GM12878 (cell line): ENCODE measurements around the gene FRMD3. TPM values are rescaled to one million over a fixed set of nuclear protein-coding genes. Genes with fewer than 3 reads are reported as not detected.

Experiments used
- ATAC-seq: fragments of 200-7000 bp; cut with Tn5 transposase; 3 replicates; pipeline ENCODE4 v1.9.1; 2020; ENCODE audit warnings: mild to moderate bottlenecking, moderate library complexity
- BruUV-seq: library from RNA; stranded (reverse); fragments of 400-500 nt; replicated peaks from 2 replicates; lab custom pipeline; 2021; lab: Mats Ljungman, UMichigan
- CTCF ChIA-PET: fragments of 300-600 bp; sonication (Branson Sonifier 250); formaldehyde crosslinking; extraction: SDS; loops from one replicate; lab custom pipeline; 2021; ENCODE audit warnings: inconsistent platforms; lab: Yijun Ruan, JAX
- POLR2A ChIA-PET: fragments of 350-600 bp; formaldehyde crosslinking; extraction: SDS; loops from one replicate; lab custom pipeline; 2021; ENCODE audit warnings: inconsistent platforms; lab: Charles Lee
- RAD21 ChIA-PET: fragments of 300-600 bp; sonication (Branson Sonifier 250); formaldehyde crosslinking; loops from one replicate; lab custom pipeline; 2023; ENCODE audit warnings: antibody characterized with exemption; ENCODE audit not compliant: unreplicated experiment; lab: Charles Lee
- SMC1A ChIA-PET: fragments of 300-600 bp; sonication (Branson Sonifier 250); formaldehyde crosslinking; loops from one replicate; lab custom pipeline; 2023; ENCODE audit not compliant: unreplicated experiment, uncharacterized antibody; lab: Charles Lee
- DNase-seq: peaks from one replicate; pipeline ENCODE4 v3.0.0-alpha.2; 2011; ENCODE audit warnings: low read depth, low spot score
- FAIRE-seq: peaks from 3 replicates; lab custom pipeline; 2011; peaks lifted over from hg19 to GRCh38; lab: Jason Lieb, UNC
- H2AFZ ChIP-seq: 2 replicates; pipeline ENCODE4 v1.6.0; 2011; ENCODE audit warnings: low read depth, low read length, control low read depth; ENCODE audit not compliant: control insufficient read depth
- H3K27ac ChIP-seq: 2 replicates; pipeline ENCODE4 v1.5.1; 2011; ENCODE audit warnings: control low read depth; ENCODE audit not compliant: control insufficient read depth, insufficient read depth
- H3K27me3 ChIP-seq, 2 experiments: replicated peaks in 1 of 2; 2 replicates each; pipeline versions ENCODE4 v1.6.0 to v1.6.1; 2011; ENCODE audit warnings: low read length in 1 of 2; ENCODE audit not compliant: control insufficient read depth in 2 of 2, insufficient read depth in 2 of 2
- H3K36me3 ChIP-seq, 2 experiments: 2 replicates each; pipeline ENCODE4 v1.5.1; 2011; ENCODE audit warnings: low read length in 1 of 2; ENCODE audit not compliant: control insufficient read depth in 2 of 2, insufficient read depth in 2 of 2
- H3K4me1 ChIP-seq: 2 replicates; pipeline ENCODE4 v1.6.1; 2011; ENCODE audit warnings: mild to moderate bottlenecking, low read length, moderate library complexity, mixed read lengths; ENCODE audit not compliant: control insufficient read depth, insufficient read depth
- H3K4me2 ChIP-seq: 2 replicates; pipeline ENCODE4 v1.6.0; 2011; ENCODE audit warnings: control low read depth; ENCODE audit not compliant: control insufficient read depth, insufficient read depth
- H3K4me3 ChIP-seq: fragments of 200-600 bp; sonication (generic); 2 replicates; pipeline ENCODE4 v1.5.1; 2016
- H3K79me2 ChIP-seq: 2 replicates; pipeline ENCODE4 v1.6.0; 2011; ENCODE audit warnings: low read length; ENCODE audit not compliant: control insufficient read depth, insufficient read depth
- H3K9ac ChIP-seq: 2 replicates; pipeline ENCODE4 v1.8.0; 2011; ENCODE audit warnings: low read length, control low read depth, mixed read lengths; ENCODE audit not compliant: control insufficient read depth, insufficient read depth
- H3K9me3 ChIP-seq: replicated peaks from 3 replicates; pipeline ENCODE4 v1.5.1; 2011; ENCODE audit warnings: mild to moderate bottlenecking, low read length; ENCODE audit not compliant: control insufficient read depth, insufficient read depth
- H4K20me1 ChIP-seq: 2 replicates; pipeline ENCODE4 v1.6.0; 2011; ENCODE audit not compliant: control insufficient read depth, insufficient read depth
- BCL11A ChIP-seq: IDR thresholded peaks from 2 replicates; pipeline ENCODE4 v1.6.1; 2011; ENCODE audit warnings: low read depth, low read length
- CBFB ChIP-seq: IDR thresholded peaks from 2 replicates; pipeline ENCODE4 v1.6.1; 2016; ENCODE audit warnings: antibody characterized with exemption, low read depth
- HDGF ChIP-seq: fragments of 450-650 bp; IDR thresholded peaks from 2 replicates; pipeline ENCODE4 v1.6.1; 2016; ENCODE audit warnings: antibody characterized with exemption
- IRF5 ChIP-seq: fragments of 450-650 bp; IDR thresholded peaks from 2 replicates; pipeline ENCODE4 v1.6.1; 2017; ENCODE audit warnings: borderline replicate concordance
- NR2C1 ChIP-seq: fragments of 450-650 bp; IDR thresholded peaks from 2 replicates; pipeline ENCODE4 v1.6.1; 2017; ENCODE audit warnings: antibody characterized with exemption, mild to moderate bottlenecking, moderate library complexity
- POU2F2 ChIP-seq: IDR thresholded peaks from 3 replicates; pipeline ENCODE4 v1.6.1; 2011; ENCODE audit warnings: low read depth, mild to moderate bottlenecking, low read length, borderline replicate concordance
- RELA ChIP-seq: fragments of 450-650 bp; IDR thresholded peaks from 2 replicates; pipeline ENCODE4 v1.8.0; 2014; ENCODE audit warnings: borderline replicate concordance; ENCODE audit not compliant: partially characterized antibody
- SIX5 ChIP-seq: IDR thresholded peaks from 2 replicates; pipeline ENCODE4 v1.6.1; 2011; ENCODE audit warnings: mild to moderate bottlenecking, low read depth, low read length, moderate library complexity; ENCODE audit not compliant: severe bottlenecking
- SMARCA5 ChIP-seq: fragments of 450-650 bp; IDR thresholded peaks from 2 replicates; pipeline ENCODE4 v1.6.1; 2017; ENCODE audit warnings: mild to moderate bottlenecking
- SP1 ChIP-seq: IDR thresholded peaks from one replicate; pipeline ENCODE4 v1.6.1; 2011; ENCODE audit warnings: low read depth, low read length
- WGBS: methylation state at CpG from one replicate; pipeline ENCODE4 v1.1.6; 2016; ENCODE audit warnings: low lambda C conversion rate; ENCODE audit not compliant: insufficient replicate concordance, insufficient coverage; ENCODE audit errors: missing lambda C conversion rate; 5-methylcytosine and 5-hydroxymethylcytosine counted together
- in situ Hi-C: fragments of 300-500 bp; cut with MboI; formaldehyde crosslinking; loops from 9 replicates; pipeline ENCODE4 v1.14.3; 2018; ENCODE audit warnings: mixed read lengths
- intact Hi-C: fragments of 100-400 bp; cut with micrococcal nuclease; formaldehyde crosslinking; loops from one replicate; pipeline ENCODE4 v1.14.2; 2022; ENCODE audit not compliant: unreplicated experiment
- polyA plus RNA-seq, 11 experiments: library from polyadenylated mRNA; depleted of rRNA in 4 of 11; unstranded in 6 of 11; stranded (reverse) in 5 of 11; fragments of >200 nt; fragmentation: Nextera tagmentation in 4 of 11; fragmentation: Illumina TruSeq in 1 of 11; extraction: Ambion mirVana in 4 of 11; extraction: Trizol in 1 of 11; gene quantifications; 1 replicate in 1 of 11; 2 replicates in 10 of 11; pipeline versions ENCODE4 v1.2.1 to v1.2.3, GENCODE V29; 2011 to 2016; ENCODE audit warnings: inconsistent platforms in 2 of 11, missing spikeins in 2 of 11, low read depth in 1 of 11
- total RNA-seq, 4 experiments: library from RNA; depleted of rRNA in 3 of 4; stranded (reverse); fragments of >200 nt in 3 of 4; fragmentation: Illumina TruSeq in 1 of 4; extraction: Trizol in 1 of 4; gene quantifications; 2 replicates each; pipeline versions ENCODE4 v1.2.1 to v1.2.3, GENCODE V29; 2013 to 2021
- TF ChIP-seq, protein P1 (sequence below): IDR thresholded peaks from 2 replicates; pipeline ENCODE4 v1.6.1; 2012; ENCODE audit warnings: low read length, inconsistent platforms
- TF ChIP-seq, protein P2 (sequence below): fragments of 450-650 bp; IDR thresholded peaks from 2 replicates; pipeline ENCODE4 v1.6.1; 2018; ENCODE audit warnings: mild to moderate bottlenecking, low read depth, moderate library complexity; ENCODE audit not compliant: partially characterized antibody
- TF ChIP-seq, protein P3 (sequence below): fragments of 450-650 bp; IDR thresholded peaks from 2 replicates; pipeline ENCODE4 v1.6.1; 2017; ENCODE audit warnings: mild to moderate bottlenecking, moderate library complexity
- TF ChIP-seq, protein P4 (sequence below): IDR thresholded peaks from 2 replicates; pipeline ENCODE4 v1.6.1; 2011; ENCODE audit warnings: borderline replicate concordance, low read depth, mild to moderate bottlenecking, moderate library complexity, low read length; ENCODE audit not compliant: insufficient read depth, poor library complexity, severe bottlenecking

FRMD3 gene
- total and polyA plus RNA-seq, 10 of the 15 experiments (the other 5 are each of a cell fraction or from before 2014, with no cell fraction given), result 0.04 to 0.68 (median 0.21) TPM; not detected in 1

- in situ Hi-C loops (no loop called here), intact Hi-C loops (no loop called here)
- FAIRE-seq, result no peak
- Histone ChIP-seq H3K4me1 (no peaks in the 10 kb centered on the region), H3K27ac (no peak overlapping the region), H3K4me3 (no peak overlapping the region), H3K79me2 (no peaks in the 10 kb centered on the region), H2AFZ (no peak overlapping the region), H3K9me3 (no peaks in the 10 kb centered on the region), H4K20me1 (no peaks in the 10 kb centered on the region), H3K9ac (no peak overlapping the region), H3K27me3 (no peaks in the 10 kb centered on the region), H3K4me2 (no peak overlapping the region), H3K36me3 (no peaks in the 10 kb centered on the region)
- POLR2A ChIA-PET, result no interaction called here
- 18% methylated on average over 2 of the region's 2 CpGs for WGBS
- BruUV-seq, result no TSS peak
- no peak for DNase-seq
- RAD21 ChIA-PET, result no interaction called here
- no peak for ATAC-seq
- SMC1A ChIA-PET, result interaction anchor here (0.7 to 0.9 kb wide), 3 partner anchors 17 to 306 kb away, joined by 3 to 5 read pairs (median 3); no protein-coding TSS in a partner anchor
- CTCF ChIA-PET, result interaction anchor here (3.5 kb wide), 1 partner anchor 192 kb away, joined by 21 read pairs; no protein-coding TSS in a partner anchor
- TF ChIP-seq HDGF (no peak), SIX5 (no peak), SP1 (no peak), SMARCA5 (no peak), CBFB (no peak), BCL11A (no peak), POU2F2 (no peak), IRF5 (no peak), NR2C1 (no peak), RELA (no peak)
- TF ChIP-seq, protein P1, sequence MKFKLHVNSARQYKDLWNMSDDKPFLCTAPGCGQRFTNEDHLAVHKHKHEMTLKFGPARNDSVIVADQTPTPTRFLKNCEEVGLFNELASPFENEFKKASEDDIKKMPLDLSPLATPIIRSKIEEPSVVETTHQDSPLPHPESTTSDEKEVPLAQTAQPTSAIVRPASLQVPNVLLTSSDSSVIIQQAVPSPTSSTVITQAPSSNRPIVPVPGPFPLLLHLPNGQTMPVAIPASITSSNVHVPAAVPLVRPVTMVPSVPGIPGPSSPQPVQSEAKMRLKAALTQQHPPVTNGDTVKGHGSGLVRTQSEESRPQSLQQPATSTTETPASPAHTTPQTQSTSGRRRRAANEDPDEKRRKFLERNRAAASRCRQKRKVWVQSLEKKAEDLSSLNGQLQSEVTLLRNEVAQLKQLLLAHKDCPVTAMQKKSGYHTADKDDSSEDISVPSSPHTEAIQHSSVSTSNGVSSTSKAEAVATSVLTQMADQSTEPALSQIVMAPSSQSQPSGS, result no peak
- TF ChIP-seq, protein P2, sequence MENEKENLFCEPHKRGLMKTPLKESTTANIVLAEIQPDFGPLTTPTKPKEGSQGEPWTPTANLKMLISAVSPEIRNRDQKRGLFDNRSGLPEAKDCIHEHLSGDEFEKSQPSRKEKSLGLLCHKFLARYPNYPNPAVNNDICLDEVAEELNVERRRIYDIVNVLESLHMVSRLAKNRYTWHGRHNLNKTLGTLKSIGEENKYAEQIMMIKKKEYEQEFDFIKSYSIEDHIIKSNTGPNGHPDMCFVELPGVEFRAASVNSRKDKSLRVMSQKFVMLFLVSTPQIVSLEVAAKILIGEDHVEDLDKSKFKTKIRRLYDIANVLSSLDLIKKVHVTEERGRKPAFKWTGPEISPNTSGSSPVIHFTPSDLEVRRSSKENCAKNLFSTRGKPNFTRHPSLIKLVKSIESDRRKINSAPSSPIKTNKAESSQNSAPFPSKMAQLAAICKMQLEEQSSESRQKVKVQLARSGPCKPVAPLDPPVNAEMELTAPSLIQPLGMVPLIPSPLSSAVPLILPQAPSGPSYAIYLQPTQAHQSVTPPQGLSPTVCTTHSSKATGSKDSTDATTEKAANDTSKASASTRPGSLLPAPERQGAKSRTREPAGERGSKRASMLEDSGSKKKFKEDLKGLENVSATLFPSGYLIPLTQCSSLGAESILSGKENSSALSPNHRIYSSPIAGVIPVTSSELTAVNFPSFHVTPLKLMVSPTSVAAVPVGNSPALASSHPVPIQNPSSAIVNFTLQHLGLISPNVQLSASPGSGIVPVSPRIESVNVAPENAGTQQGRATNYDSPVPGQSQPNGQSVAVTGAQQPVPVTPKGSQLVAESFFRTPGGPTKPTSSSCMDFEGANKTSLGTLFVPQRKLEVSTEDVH, result no peak
- TF ChIP-seq, protein P3, sequence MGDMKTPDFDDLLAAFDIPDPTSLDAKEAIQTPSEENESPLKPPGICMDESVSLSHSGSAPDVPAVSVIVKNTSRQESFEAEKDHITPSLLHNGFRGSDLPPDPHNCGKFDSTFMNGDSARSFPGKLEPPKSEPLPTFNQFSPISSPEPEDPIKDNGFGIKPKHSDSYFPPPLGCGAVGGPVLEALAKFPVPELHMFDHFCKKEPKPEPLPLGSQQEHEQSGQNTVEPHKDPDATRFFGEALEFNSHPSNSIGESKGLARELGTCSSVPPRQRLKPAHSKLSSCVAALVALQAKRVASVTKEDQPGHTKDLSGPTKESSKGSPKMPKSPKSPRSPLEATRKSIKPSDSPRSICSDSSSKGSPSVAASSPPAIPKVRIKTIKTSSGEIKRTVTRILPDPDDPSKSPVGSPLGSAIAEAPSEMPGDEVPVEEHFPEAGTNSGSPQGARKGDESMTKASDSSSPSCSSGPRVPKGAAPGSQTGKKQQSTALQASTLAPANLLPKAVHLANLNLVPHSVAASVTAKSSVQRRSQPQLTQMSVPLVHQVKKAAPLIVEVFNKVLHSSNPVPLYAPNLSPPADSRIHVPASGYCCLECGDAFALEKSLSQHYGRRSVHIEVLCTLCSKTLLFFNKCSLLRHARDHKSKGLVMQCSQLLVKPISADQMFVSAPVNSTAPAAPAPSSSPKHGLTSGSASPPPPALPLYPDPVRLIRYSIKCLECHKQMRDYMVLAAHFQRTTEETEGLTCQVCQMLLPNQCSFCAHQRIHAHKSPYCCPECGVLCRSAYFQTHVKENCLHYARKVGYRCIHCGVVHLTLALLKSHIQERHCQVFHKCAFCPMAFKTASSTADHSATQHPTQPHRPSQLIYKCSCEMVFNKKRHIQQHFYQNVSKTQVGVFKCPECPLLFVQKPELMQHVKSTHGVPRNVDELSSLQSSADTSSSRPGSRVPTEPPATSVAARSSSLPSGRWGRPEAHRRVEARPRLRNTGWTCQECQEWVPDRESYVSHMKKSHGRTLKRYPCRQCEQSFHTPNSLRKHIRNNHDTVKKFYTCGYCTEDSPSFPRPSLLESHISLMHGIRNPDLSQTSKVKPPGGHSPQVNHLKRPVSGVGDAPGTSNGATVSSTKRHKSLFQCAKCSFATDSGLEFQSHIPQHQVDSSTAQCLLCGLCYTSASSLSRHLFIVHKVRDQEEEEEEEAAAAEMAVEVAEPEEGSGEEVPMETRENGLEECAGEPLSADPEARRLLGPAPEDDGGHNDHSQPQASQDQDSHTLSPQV, result no peak
- TF ChIP-seq, protein P4, sequence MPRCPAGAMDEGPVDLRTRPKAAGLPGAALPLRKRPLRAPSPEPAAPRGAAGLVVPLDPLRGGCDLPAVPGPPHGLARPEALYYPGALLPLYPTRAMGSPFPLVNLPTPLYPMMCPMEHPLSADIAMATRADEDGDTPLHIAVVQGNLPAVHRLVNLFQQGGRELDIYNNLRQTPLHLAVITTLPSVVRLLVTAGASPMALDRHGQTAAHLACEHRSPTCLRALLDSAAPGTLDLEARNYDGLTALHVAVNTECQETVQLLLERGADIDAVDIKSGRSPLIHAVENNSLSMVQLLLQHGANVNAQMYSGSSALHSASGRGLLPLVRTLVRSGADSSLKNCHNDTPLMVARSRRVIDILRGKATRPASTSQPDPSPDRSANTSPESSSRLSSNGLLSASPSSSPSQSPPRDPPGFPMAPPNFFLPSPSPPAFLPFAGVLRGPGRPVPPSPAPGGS, result no peak
These were observed 12.0 kb downstream of the FRMD3 start for GRCh38 chr9:83526211-83526610.
